ENCODE data around the gene CNPY3.
"Not testable (repeated sequence)": the region's sequence is repeated elsewhere in the genome, so short reads cannot be mapped to it uniquely, and the experiment has no call there.

Gene CNPY3

DNA sequence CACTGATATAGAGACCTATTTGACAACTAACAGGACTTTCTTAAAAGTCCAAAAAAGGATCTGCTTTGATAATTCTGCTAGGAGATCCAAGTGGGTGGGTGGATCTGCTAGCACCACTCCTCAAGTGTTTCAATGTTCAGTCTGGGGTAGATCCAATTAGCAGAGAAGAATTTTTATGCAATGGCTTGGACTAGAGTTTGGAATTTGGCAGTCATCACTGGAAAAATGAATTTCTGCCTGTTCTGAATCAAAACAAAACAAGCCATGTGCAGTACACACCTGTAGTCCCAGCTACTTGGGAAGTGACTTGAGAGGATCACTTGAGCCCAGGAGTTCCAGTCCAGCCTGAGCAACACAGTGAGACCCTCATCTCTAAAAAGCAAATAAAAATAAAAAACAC lies 18.7 kb downstream of the CNPY3 start:
- TF ChIP-seq ZNF184 (tag by site-specific recombination; IDR thresholded peaks at IDR 0.05): no peak
- Histone ChIP-seq H3K4me1 (ENCODE audit: control insufficient read depth, insufficient read depth, low read length) (no peaks in the 10 kb centered on the region), H3K36me3 (ENCODE audit: control insufficient read depth in 2 of 2, insufficient read depth in 1 of 2, low read length in 2 of 2) (peaks cover 4 to 10% of the 10 kb centered on the region in 2 experiments), H3K4me3 (ENCODE audit: low read depth, low read length) (no peak overlapping the region), H3K9me3 (ENCODE audit: control insufficient read depth, insufficient read depth, low read depth, low read length) (no peaks in the 10 kb centered on the region), H3K27ac (ENCODE audit: extremely low read depth, low read depth, low read length) (no peak overlapping the region)
- ChIA-PET CTCF (interaction anchor here (0.6 to 0.7 kb wide), 2 partner anchors 44 to 196 kb away, joined by 3 to 6 read pairs; no protein-coding TSS in a partner anchor), POLR2A (interaction anchor here (2.9 kb wide), 1 partner anchor 36 kb away, joined by 11 read pairs; the partner anchor contains the start of gene PPP2R5D)

GRCh38 chr6:42952389-42952788 lies 23.1 kb downstream of the CNPY3 start:
- ChIA-PET POLR2A (no interaction called here), CTCF (interaction anchor here (0.6 to 0.9 kb wide), 5 partner anchors 38 to 133 kb away, joined by 3 read pairs; no protein-coding TSS in a partner anchor)
- Histone ChIP-seq H3K36me3 (ENCODE audit: control insufficient read depth in 2 of 2, insufficient read depth in 1 of 2, low read length in 2 of 2) (no peaks in the 10 kb centered on the region; a peak in 1 of 3 replicates), H3K4me3 (ENCODE audit: low read depth, low read length) (no peak overlapping the region), H3K4me1 (ENCODE audit: control insufficient read depth, insufficient read depth, low read length) (no peaks in the 10 kb centered on the region), H3K27ac (ENCODE audit: extremely low read depth, low read depth, low read length) (no peak overlapping the region), H3K9me3 (ENCODE audit: control insufficient read depth, insufficient read depth, low read depth, low read length) (no peaks in the 10 kb centered on the region)
- TF ChIP-seq ZNF560 (tag by site-specific recombination; IDR thresholded peaks at IDR 0.05; ENCODE audit: borderline replicate concordance): no peak
- no peak for TF ChIP-seq ZNF629 (tag by site-specific recombination; IDR thresholded peaks at IDR 0.05)
- TF ChIP-seq PRDM2 (tag by site-specific recombination; IDR thresholded peaks at IDR 0.05; ENCODE audit: borderline replicate concordance): no peak
- no peak for TF ChIP-seq ZNF423 (tag by site-specific recombination; IDR thresholded peaks at IDR 0.05)
- TF ChIP-seq ZNF221 (tag by site-specific recombination; IDR thresholded peaks at IDR 0.05; ENCODE audit: borderline replicate concordance): no peak

GRCh38 chr6:42954405-42954804 lies 25.1 kb downstream of the CNPY3 start:
- H3K4me3 ChIP-seq (ENCODE audit: low read depth, low read length); H3K27ac ChIP-seq (ENCODE audit: extremely low read depth, low read depth, low read length); POLR2A ChIA-PET; H3K9me3 ChIP-seq (ENCODE audit: control insufficient read depth, insufficient read depth, low read depth, low read length); H3K4me1 ChIP-seq (ENCODE audit: control insufficient read depth, insufficient read depth, low read length); H3K36me3 ChIP-seq (ENCODE audit: control insufficient read depth in 2 of 2, insufficient read depth in 1 of 2, low read length in 2 of 2); CTCF ChIA-PET: not testable (repeated sequence)

GRCh38 chr6:42958125-42958524 lies 28.8 kb downstream of the CNPY3 start:
- ChIA-PET CTCF (interaction anchor here (0.6 kb wide), 2 partner anchors 18 to 112 kb away, joined by 3 read pairs; no protein-coding TSS in a partner anchor), POLR2A (interaction anchor here (0.6 to 1.4 kb wide), 3 partner anchors 21 to 102 kb away, joined by 3 to 4 read pairs (median 4); partner anchors contain the start of genes PEX6 and PPP2R5D)
- H3K4me1 ChIP-seq (ENCODE audit: control insufficient read depth, insufficient read depth, low read length): 0 out of 2 replicates have a peak, but pooled peaks cover 4% of the 10 kb centered on the region
- H3K27ac ChIP-seq (ENCODE audit: extremely low read depth, low read depth, low read length): no peak overlapping the region
- no peaks in the 10 kb centered on the region for H3K9me3 ChIP-seq (ENCODE audit: control insufficient read depth, insufficient read depth, low read depth, low read length)
- TF ChIP-seq, protein P1, sequence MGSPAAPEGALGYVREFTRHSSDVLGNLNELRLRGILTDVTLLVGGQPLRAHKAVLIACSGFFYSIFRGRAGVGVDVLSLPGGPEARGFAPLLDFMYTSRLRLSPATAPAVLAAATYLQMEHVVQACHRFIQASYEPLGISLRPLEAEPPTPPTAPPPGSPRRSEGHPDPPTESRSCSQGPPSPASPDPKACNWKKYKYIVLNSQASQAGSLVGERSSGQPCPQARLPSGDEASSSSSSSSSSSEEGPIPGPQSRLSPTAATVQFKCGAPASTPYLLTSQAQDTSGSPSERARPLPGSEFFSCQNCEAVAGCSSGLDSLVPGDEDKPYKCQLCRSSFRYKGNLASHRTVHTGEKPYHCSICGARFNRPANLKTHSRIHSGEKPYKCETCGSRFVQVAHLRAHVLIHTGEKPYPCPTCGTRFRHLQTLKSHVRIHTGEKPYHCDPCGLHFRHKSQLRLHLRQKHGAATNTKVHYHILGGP (tag by site-specific recombination; IDR thresholded peaks at IDR 0.05): no peak
- peak; percentile 28; the same call in 1 of the 2 replicates for TF ChIP-seq ZNF654 (tag by site-specific recombination; IDR thresholded peaks at IDR 0.05; ENCODE audit: low read depth)
- peaks cover 0 to 6% of the 10 kb centered on the region in 2 experiments; a peak in 2 of 3 replicates for H3K36me3 ChIP-seq (ENCODE audit: control insufficient read depth in 2 of 2, insufficient read depth in 1 of 2, low read length in 2 of 2)
- no peak overlapping the region for H3K4me3 ChIP-seq (ENCODE audit: low read depth, low read length)
